ENCODE results near the gene DMRT1. TPM values are rescaled to one million over a fixed set of nuclear protein-coding genes. Genes with fewer than 3 reads are reported as not detected.

Gene DMRT1
- total RNA-seq, 1 donor from 2014 or later: not detected

DNA sequence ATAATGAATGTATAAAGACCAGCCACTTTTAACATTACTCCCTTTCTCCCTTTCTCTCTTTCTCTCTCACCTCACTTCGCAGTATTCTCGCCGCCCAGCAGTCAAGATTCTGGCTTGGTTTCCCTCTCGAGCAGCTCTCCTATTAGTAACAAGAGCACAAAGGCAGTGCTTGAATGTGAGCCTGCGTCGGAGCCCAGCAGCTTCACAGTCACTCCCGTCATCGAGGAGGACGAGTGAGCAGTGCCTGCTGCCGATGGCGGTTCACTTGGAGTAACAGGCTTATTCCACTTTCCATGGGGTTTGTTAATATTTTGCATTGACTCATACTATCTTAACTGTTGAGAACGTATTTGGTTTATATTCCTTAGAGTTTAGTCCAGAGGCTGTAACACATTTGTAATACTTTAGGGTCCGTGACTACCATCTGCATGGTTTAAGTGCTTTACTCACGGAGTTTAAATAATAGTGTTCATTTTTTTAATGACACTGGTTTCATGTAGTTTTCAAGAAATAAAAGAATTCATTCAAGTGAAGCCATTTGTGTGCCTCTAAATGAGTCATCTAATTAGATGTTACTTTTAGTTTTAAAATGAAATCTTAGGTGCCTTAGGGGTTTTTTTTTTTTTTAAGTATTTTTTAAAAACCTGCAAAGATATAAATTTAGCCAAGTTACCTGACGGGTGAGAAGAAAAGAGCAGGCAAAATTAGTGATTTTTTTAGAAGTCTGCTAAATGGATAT, 126.6 kb downstream of the DMRT1 start:
- intact Hi-C loops (cut with DNase I): no loop called here
- no peak for DNase-seq
- H3K27me3 ChIP-seq (ENCODE audit: low read depth): peaks cover 96% of the 10 kb centered on the region

DNA sequence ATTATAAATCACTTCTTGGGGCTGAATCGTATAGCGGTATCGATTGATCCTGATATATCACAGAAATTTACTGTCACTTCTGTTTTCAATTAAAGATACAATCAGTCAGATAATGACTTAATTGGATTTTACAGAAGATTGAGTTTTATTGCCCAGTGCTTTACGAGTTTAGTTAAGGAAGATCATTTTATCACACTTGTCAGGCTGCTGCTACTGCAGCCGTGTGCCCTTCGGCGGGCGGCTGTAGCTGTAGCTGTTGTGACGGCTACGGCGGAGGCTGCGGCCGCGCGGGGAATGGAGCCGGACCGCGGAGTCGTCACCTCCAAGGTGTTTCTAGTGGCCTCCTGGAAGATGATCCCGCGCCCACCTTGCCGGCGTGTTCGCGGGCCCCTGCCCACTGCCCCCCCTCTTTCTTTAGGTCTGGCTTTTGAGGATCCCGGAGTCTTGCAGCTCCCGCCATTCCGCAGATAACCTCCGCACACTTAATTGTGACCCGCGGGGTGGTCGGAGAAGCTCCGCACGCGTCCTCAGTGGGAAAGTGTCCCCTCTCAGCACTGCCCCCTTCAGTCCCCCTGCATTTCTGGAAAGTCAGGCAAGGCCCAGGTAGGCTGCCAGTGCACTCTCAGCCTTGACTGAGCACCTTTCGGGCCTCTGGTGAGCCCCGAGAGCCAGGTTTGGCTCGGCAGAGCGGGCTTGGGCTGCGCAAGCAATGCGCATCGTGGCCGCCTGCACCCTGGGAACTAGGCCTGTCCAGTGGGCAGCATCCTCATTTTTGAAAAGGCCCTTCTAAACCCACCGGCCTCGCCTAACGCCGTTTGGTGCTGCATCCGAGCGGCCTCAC, 128.0 kb downstream of the DMRT1 start:
- DNase-seq: no peak
- H3K4me3 ChIP-seq: no peak overlapping the region
- H3K4me1 ChIP-seq: peaks cover 27% of the 10 kb centered on the region
- intact Hi-C loops (cut with DNase I): no loop called here
- TF ChIP-seq, protein P1, sequence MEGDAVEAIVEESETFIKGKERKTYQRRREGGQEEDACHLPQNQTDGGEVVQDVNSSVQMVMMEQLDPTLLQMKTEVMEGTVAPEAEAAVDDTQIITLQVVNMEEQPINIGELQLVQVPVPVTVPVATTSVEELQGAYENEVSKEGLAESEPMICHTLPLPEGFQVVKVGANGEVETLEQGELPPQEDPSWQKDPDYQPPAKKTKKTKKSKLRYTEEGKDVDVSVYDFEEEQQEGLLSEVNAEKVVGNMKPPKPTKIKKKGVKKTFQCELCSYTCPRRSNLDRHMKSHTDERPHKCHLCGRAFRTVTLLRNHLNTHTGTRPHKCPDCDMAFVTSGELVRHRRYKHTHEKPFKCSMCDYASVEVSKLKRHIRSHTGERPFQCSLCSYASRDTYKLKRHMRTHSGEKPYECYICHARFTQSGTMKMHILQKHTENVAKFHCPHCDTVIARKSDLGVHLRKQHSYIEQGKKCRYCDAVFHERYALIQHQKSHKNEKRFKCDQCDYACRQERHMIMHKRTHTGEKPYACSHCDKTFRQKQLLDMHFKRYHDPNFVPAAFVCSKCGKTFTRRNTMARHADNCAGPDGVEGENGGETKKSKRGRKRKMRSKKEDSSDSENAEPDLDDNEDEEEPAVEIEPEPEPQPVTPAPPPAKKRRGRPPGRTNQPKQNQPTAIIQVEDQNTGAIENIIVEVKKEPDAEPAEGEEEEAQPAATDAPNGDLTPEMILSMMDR (IDR thresholded peaks at IDR 0.05): no peak
- no peak for ATAC-seq
- no peaks in the 10 kb centered on the region for H3K36me3 ChIP-seq
- H3K27ac ChIP-seq: no peak overlapping the region
- peaks cover 98% of the 10 kb centered on the region for H3K27me3 ChIP-seq (ENCODE audit: low read depth)
- no peaks in the 10 kb centered on the region for H3K9me3 ChIP-seq

More for the DNA sequence above, 126.6 kb downstream of the DMRT1 start:
- Histone ChIP-seq H3K27ac (no peak overlapping the region), H3K4me3 (no peak overlapping the region), H3K9me3 (no peaks in the 10 kb centered on the region), H3K4me1 (peaks cover 27% of the 10 kb centered on the region), H3K36me3 (no peaks in the 10 kb centered on the region)
- no peak for ATAC-seq
- TF ChIP-seq, protein P1 (IDR thresholded peaks at IDR 0.05): no peak

DNA sequence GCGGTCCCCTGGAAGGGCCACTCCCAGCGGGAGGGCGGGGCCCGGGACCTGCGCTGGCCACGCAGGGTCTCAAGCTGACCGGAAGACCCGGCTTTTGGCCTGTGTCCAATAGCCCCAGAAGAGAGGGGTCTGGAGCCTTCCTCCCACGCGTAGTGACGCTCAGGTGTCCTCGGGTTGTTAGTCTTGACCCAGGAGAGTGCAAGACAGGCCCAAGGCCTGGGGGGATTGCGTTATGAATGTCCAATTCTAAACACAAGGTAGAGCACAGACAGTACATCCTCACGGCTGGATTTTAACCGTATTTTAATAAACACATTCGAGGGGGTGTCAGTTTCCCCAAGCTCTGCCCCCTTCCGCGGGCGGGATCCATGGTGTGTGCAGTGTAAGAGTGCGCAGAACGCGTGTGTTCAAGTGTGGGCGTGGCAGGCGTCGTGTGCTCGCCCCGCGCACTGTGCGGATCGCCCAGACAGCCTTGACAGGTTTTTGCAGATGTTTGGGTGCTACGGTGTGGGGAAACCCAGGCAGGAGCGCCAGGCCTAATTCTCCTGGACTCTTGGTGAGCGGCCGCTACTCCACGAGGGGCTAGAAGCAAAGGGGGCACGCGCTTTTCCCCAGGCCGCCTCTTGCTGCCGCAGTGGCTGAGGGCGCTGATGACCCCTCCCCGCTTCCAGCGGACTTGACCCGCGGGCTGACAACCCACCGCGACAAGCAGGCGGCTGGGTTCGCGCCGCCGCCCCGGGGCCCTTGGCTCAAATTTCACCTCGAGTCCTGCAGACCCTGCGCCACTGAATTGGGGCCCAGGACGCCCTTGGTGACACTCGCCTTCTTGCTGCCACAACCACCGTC, 128.9 kb downstream of the DMRT1 start:
- intact Hi-C loops (cut with DNase I): no loop called here

GRCh38 chr9:971901-972500, 130.5 kb downstream of the DMRT1 start:
- intact Hi-C loops (cut with DNase I): no loop called here
- H3K27ac ChIP-seq: no peak overlapping the region
- DNase-seq: no peak

More for the DNA sequence above, 128.9 kb downstream of the DMRT1 start:
- Histone ChIP-seq H3K36me3 (no peaks in the 10 kb centered on the region), H3K4me1 (peaks cover 27% of the 10 kb centered on the region), H3K4me3 (no peak overlapping the region), H3K27me3 (ENCODE audit: low read depth) (peaks cover 98% of the 10 kb centered on the region), H3K27ac (no peak overlapping the region), H3K9me3 (no peaks in the 10 kb centered on the region)
- DNase-seq (no peak), ATAC-seq (no peak)
- TF ChIP-seq, protein P1 (IDR thresholded peaks at IDR 0.05): no peak

More at GRCh38 chr9:971901-972500, 130.5 kb downstream of the DMRT1 start:
- H3K9me3 ChIP-seq: no peaks in the 10 kb centered on the region
- H3K27me3 ChIP-seq (ENCODE audit: low read depth): peaks cover 100% of the 10 kb centered on the region
- H3K4me1 ChIP-seq: peaks cover 37% of the 10 kb centered on the region
- peak overlapping the region; percentile 46 for H3K4me3 ChIP-seq
- TF ChIP-seq, protein P1 (IDR thresholded peaks at IDR 0.05): no peak
- H3K36me3 ChIP-seq: no peaks in the 10 kb centered on the region
- peak in 1 of 2 donors; percentile 14 for ATAC-seq

Data from lower lobe of right lung (tissue), 2 donors.